SU-DHL-6 (cell line): Measurements from ENCODE around the gene PATL2.

Experiments
- EZH2phosphoT487 ChIP-seq: fragments of 200-600 bp; sonication (generic), shearing (Covaris generic); conservative IDR thresholded peaks from 2 replicates; pipeline ENCODE4 v1.6.1; 2018; ENCODE audit warnings: mild to moderate bottlenecking, antibody characterized with exemption, low read length, moderate library complexity, mixed read lengths
- TF ChIP-seq, protein P1 (sequence below): fragments of 200-600 bp; sonication (generic); IDR thresholded peaks from one replicate; pipeline ENCODE4 v1.5.1; 2017; ENCODE audit warnings: antibody characterized with exemption, mild to moderate bottlenecking, low read length, moderate library complexity; ENCODE audit not compliant: insufficient read depth, poor library complexity, severe bottlenecking

DNA sequence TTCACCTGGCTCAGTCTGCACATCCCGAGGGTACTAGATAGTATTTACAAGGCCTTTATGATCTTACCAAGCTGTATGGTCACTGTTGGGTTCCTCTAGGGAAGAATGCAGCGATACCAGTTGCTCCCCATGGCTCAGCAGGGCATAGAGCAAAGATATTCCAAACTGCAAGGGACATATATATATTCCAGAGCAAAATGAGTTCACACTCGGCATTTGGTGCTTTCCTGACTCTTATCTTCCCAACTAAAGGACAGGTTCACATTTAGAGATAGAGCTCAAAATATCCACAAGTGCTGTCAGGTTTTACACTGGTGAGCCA is 44.1 kb downstream of the PATL2 start:
- TF ChIP-seq, protein P1, sequence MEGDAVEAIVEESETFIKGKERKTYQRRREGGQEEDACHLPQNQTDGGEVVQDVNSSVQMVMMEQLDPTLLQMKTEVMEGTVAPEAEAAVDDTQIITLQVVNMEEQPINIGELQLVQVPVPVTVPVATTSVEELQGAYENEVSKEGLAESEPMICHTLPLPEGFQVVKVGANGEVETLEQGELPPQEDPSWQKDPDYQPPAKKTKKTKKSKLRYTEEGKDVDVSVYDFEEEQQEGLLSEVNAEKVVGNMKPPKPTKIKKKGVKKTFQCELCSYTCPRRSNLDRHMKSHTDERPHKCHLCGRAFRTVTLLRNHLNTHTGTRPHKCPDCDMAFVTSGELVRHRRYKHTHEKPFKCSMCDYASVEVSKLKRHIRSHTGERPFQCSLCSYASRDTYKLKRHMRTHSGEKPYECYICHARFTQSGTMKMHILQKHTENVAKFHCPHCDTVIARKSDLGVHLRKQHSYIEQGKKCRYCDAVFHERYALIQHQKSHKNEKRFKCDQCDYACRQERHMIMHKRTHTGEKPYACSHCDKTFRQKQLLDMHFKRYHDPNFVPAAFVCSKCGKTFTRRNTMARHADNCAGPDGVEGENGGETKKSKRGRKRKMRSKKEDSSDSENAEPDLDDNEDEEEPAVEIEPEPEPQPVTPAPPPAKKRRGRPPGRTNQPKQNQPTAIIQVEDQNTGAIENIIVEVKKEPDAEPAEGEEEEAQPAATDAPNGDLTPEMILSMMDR, result no peak
- no peak for TF ChIP-seq EZH2phosphoT487
